Renal pelvis (tissue), 4 donors: ENCODE results near the gene TNFRSF4. TPM values are rescaled to one million over a fixed set of nuclear protein-coding genes. Genes with fewer than 3 reads are reported as not detected.

Source experiments
- DNase-seq: peaks from one replicate; pipeline ENCODE4 v3.0.0-alpha.2; 2013
- polyA plus RNA-seq, 3 donors: library from polyadenylated mRNA; unstranded; fragments of 120-200 nt; gene quantifications; one replicate each; pipeline ENCODE4 v1.2.1, GENCODE V29; 2013; ENCODE audit not compliant: insufficient read length in 3 of 3

Gene TNFRSF4
- polyA plus RNA-seq, 3 donors: 1.5 to 2.7 (median 2.7) TPM

DNA sequence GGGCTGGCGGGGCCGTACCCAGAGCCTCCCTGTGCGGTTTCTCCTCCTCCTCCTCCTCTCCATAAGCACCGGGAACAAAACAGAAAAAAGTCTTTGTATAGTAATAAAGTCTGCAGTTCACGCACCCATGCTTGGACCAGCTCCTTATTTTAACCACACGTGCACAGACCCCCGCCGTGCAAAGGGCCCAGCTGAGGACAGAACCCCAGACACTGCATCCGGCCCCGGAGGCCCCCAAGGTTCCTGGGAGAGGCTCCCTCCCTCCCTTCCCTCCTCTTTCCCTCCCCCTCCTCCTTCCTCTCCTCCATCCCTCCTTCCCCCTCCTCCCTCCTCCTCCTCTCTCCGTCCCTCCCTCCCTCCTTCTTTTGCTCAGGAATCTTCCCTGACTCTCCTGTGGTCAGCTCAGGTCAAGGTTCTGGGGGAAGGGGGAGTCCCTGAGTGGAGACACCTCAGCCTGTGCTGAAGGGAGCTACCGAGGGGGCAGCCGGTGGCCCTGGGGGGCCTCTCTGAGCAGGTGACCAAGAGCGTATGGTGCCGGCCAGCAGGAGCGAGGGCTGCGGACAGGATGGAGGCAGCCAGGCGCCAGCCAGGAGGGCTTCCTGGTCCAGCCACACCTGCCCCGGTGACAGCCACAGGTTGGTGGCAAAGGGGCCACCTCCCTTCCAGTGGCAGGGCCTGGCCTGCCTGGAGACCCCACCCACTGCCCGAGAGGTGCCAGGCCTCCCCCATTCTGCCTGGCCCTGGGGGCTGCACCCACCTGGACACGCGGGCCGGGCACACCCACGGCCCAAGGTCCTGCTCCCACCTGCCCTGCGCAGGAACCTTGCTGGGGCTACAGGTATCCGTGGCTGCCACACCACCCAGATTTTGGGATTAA lies 43.5 kb downstream of the TNFRSF4 start:
- no peak for DNase-seq

DNA sequence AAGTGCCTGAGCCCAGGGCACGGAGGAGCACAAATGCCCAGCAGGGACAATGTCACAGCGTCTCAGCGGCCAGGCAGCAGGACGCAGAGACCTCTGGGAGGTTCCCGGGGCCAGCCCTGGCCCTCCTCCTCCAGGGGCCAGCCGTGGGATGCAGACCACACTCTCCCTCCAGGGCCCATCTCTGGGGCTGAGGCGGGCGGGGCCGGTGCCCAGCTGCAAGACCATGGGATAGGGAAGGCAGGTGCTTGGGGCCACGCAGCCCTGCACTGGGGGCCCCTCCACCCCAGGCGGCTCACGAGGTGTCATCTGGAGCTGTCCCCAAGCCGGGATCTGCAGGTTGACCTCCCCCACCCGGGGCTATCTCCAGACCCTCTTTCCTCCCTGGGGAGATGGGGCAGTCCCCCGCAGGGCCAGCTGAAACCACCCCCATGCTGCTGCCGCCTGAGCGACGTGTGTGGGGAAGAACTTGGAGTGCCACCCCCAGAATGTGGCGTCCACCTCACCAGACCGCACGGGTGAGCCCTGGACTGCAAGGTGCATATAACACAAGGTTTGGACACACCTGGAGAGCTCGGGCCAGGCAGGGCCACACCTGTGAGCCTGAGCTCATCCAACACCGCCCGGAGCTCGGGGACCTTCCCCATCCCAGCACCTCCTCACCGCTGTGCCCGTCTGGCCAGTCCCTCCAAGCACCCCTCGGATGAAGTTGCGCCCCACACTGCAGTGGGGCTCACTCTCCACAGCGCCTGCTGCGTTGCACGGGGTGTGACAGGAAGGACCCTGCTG lies 44.3 kb downstream of the TNFRSF4 start:
- no peak for DNase-seq

DNA sequence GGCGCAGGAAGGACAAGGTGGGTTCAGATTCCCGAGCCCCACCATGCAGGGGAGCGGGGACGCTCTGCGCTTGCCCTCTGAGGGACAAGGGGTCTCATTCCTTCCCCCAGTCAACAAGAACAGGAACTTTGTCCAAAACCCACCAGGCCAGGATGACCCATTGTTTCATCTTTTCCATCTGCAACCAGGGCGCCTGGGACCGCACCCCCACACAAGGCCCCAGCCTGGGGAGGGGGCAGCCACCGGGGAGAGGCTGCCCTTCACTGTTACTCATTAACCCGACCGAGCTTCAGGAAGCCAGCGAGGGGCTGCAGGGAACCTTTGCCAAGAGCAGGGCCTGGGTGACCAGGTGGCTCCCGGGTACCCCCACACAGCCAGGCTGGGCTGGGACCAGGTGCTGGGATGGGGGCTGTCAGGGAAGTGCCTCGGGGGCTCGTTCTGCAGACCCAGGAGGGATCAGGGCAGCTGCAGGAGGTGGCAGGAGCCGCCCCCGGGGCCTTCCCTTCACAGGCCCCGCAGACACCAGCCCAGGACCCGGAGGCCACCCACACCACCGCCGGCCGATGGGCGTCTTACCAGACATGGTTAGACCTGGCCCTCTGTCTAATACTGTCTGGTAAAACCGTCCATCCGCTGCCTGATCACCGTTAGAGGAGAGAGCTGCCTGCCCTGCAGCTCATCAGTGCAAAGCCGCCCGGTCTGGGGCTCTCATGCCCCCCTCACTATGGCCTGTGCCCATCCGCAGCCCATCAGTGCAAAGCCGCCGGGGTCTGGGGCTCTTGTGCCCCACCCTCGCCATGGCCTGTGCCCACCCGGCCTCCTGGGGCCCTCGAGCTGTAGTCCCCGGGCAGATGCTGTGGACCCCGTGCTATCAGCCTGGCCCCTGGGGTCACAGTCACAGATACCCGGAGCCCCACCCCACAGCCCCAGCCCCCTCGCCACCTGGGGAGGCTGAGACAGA lies 45.2 kb downstream of the TNFRSF4 start:
- no peak for DNase-seq

DNA sequence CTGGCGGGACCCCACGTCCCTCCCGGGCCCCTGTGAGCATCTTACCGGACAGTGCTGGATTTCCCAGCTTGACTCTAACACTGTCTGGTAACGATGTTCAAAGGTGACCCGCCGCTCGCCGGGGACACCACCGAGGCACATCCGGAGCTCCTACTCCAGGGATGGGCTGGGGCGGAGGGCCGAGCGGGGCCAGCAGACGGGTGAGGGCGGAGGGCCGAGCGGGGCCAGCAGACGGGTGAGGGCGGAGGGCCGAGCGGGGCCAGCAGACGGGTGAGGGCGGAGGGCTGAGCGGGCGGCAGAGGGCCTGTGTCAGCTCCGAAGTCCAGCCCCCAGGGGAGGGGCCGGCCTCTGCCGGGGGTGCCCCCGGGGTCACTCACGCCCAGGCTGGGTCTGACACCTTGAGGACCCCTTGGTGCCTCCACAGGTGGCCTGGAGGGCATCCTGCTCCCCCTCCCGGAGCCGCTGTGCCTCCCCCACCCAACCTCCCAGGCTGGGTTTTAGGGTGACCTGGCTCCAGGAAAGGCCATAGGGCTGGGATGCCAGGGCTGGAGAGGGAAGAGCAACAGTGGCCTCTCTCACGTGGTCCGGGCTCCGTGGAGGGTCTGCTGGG lies 46.0 kb downstream of the TNFRSF4 start:
- DNase-seq: no peak

DNA sequence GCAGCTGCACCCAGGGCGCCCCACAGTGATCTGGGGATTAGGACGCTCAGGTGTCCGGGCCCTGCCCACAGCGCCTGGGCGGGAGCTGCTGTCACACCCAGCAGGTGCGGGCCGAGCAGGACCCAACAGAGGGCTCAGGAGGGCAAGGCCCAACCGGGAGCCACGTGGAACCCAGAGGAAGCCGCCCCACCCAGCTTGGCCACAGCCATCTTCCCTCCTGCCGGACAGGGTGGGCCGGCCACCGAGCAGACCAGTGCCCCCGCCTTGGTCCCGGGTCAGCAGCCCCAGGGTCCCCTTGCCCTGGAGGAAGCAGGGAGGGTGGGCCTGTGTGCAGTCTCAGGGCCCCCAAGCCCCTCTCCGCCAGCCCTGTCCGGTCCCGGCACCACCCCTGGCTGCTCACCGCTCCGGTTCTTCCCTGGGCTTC lies 46.5 kb downstream of the TNFRSF4 start:
- DNase-seq: no peak

DNA sequence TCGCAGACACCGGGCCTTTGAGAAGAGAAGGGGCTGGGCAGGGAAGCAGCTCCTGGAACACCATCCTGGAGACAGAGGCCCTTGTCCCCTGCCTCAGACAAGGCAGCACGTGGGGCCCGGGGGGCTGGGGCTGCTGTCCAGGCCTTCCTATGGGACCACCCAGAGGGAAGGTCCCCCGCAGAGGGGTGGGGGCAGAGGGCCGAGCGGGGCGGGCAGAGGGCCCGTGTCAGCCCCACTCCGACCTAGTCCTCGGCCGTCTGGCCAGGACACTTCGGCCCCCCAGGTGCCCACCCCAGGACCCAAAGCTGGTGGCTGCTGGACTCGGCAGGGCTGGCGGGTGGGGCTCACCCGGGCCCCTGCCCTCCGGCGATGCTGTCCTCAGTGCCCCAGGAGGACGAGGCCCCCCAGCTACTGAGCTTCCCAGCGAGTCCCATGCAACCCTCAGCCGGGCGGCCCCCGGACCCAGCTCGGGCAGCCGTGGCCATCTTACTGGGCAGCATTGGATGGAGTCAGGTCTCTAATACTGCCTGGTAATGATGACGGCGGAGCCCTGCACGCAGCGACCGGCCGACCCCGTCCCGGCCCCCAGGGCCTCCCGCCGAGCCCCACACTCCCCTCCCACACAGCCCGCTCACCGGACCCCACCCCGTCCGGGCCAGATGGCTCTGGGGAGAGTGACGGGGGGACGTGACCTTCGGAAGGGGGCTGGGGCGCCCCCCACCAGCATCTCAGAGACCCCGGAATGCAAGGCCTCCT lies 47.1 kb downstream of the TNFRSF4 start:
- no peak for DNase-seq

DNA sequence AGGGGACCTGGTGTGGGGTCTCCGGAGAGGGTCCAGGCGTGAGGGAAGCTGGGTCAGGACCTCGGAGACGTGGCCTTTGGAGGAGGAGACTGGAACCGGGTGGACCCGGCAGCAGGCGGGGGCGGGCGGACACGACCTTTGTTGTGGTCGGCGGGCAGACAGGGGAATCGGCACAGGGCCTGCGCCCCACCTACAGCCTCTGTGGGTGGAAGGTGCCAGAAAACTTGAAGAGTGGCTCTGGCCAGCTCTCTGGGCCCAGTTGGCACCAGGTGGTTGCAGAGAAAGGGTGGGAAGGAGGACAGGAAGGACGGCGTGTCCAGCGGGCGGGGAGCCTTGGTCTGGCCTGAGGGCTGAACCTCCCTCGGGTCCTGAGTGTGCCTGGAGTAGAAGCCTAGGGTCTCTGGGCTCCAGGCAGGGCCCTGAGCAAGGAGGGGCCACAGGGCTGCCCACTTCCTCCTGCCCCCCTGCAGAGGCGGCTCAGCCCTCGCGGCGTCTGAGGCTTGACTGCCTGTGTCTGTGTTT lies 48.0 kb downstream of the TNFRSF4 start:
- DNase-seq: no peak

DNA sequence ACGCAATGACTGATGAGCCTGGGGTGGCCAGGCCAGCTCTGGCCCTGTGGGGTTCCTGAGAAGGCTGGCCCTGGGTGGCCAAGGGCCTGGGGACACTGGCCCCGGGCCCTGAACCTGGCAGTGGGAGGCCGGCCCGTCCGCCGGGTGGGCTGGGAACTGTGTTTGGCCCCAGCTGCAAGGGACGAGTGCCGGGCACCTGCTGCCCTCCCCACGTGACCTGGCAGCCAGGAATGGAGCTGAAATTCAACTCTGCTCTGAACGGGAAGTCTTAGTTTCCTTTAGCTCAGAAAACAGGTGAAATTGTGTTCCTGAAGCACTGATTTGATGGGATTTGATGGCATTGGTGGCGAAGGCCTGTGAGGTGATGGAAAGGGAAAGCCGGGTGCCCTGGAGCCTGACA lies 48.5 kb downstream of the TNFRSF4 start:
- no peak for DNase-seq

DNA sequence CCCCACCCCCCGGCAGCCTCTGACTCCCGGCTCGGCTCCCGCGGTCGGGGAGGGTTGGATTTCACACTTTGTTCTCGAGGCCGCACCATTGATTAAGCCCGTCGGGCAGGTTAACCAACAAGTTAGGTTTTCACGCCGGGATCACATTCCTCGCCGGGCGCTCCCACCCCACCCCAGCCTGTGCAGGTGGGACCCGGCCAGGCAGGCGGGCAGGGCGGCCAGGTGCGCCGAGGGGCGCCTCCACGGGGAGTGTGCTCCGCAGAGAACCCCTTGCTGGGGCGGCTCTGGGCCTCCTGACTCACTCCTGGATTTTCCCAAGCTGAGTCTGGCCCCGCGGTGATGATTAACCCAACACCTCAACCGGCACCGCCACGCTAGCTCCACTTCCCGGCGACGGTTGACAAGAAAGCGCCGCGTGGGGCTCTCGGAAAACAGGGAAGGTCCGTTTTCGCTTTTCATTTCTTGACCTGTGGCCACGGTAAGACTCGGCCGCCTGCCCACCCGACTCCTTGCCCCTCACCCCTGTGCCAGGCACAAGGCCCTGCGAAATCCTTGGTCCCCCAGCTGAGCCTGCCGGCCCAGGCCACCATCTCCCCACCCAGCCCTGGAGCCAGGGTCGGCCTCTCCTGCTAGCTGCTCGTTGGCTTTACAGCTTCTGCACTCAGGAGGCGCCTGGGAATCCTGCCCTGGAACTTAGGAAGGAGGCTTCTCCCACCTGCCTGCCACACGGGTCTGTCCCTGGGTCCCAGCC lies 49.1 kb downstream of the TNFRSF4 start:
- peak; percentile 77 for DNase-seq

DNA sequence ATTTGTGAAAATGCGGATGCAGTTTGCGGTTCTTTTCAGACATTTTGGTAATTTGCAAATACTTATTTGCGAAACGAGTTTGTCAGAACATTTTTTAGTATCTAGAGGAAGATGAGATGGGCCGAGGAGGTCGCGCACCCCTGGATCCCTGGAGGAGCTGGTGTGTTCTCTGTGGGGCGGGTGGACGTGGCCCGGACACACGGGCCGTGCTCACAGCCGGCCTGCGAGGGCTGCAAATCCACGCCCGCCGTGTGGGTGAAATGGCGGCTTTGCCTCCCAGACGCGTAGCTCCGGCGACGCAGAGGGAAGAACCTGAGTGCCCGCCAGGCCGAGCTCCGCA lies 49.6 kb downstream of the TNFRSF4 start:
- DNase-seq: no peak

DNA sequence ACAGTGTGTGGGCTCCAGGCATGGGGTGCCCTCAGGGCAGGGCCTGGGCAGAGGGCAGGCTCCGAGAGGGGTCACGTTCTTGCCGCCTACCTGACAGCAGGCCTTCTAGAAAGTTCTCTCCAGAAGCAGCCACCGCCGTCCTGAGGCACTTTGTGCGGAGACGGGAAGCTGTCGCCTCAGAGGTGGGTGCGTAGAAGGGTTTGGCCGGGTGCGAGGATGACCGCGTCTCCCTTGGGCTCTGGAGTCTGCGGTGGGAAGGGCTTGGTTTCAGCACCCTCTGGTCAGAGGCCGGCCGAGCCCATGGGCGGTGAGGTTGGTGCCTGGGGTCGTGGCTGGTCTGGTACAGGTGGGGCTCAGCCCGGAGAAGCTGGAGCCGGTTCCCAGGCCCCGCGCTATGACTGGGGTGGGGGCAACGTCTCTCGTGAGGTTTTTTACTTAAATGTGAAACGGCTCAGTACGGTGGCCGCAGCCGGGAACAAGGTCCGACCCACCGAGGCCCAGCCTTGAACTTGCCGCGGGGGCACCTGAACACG lies 50.3 kb downstream of the TNFRSF4 start:
- no peak for DNase-seq

DNA sequence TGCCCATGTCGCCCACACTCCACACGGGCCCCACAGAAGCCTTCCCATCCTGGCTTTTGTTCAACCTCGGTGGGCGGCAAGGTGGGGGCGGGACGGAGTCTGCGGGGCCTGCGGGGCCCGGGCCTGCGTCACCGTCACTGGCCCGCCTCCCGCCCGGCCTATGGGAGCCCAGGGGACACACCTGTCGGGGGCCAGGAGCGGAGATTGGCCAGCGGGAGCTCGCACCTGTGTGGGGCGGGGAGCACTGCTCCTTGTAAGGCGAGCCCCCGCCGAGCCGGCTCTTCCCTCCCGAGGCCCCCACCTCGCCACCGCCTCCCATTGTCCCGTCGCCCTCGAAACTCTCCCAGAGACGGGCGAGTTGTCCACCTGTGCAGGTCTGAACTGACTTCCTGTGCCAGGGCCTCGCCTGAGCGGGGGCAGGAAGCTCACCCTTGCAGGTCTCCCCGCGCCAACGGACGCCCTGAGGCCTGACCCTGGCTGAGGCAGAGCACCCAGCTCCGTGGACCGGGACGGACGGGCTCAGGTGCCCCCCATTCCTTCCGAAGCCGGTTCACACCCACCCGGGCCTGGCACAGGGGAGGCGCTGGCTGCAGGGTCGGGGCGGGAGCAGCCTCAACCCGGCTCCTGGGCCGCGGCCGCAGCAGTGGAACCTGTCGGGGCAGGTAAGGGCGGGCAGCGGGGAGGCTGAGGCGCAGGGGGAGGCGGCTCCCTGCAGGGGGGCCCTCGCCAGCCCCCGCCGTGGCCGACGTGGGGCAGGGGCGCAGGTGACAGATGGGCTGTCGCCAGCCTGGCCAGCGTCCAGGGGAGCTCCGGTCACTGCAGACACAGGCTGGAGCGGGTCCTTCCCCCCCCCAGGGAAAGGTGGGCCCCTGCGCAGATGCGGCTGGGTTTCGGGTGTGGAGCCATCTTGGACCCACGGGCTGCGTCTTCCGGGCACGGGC lies 51.1 kb downstream of the TNFRSF4 start:
- peak; percentile 56 for DNase-seq

DNA sequence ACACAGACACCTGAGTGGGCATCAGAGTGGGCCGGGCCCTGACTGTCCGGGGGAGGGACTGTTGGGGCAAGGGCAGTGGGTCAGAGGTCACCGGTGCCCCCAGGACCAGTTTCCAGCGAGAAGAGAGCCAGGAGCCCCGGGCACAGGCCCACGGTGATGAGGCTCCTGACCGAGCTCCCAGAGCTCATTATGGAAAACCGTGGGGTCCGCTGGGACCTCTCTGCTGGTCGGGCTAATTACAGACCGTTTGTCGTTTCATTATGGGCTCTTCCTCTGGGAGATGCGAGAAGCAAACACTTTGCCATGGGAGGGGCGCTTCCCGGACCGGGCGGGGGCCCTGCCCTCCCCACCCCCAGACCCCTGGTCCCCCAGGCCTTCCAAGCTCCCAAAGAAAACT lies 52.3 kb downstream of the TNFRSF4 start:
- no peak for DNase-seq

Other genes starting within 250 kb of the TNFRSF4 start
- gene PLEKHN1, start 247.7 kb downstream of the TNFRSF4 start, polyA plus RNA-seq: under 1 TPM; 0.16 to 0.44 (median 0.26) TPM
- gene PERM1, start 232.1 kb downstream of the TNFRSF4 start, polyA plus RNA-seq: under 1 TPM; 0.13 to 0.57 (median 0.28) TPM
- 10 to 100 TPM; 33.1 to 47.9 (median 43.2) TPM for gene HES4, start 214.1 kb downstream of the TNFRSF4 start, polyA plus RNA-seq
- 10 to 100 TPM; 13.7 to 18.1 (median 16.5) TPM for gene ISG15, start 200.7 kb downstream of the TNFRSF4 start, polyA plus RNA-seq
- 100 to 1,000 TPM; 281 to 299 (median 289) TPM for gene AGRN, start 194.0 kb downstream of the TNFRSF4 start, polyA plus RNA-seq
- under 1 TPM; 0.56 to 0.88 (median 0.62) TPM for gene RNF223, start 139.8 kb downstream of the TNFRSF4 start, polyA plus RNA-seq
- gene C1orf159, start 98.1 kb downstream of the TNFRSF4 start, polyA plus RNA-seq: 10 to 100 TPM; 16.3 to 19.9 (median 18.2) TPM
- 1 to 10 TPM in 2 of 3 donors, under 1 TPM in 1; 0.94 to 1.1 (median 1.1) TPM for gene TTLL10, start 40.3 kb downstream of the TNFRSF4 start, polyA plus RNA-seq
- gene TNFRSF18, start 7.6 kb downstream of the TNFRSF4 start, polyA plus RNA-seq: 1 to 10 TPM in 1 of 3 donors, under 1 TPM in 2; 0.75 to 1.2 (median 0.89) TPM
- 100 to 1,000 TPM; 134 to 147 (median 135) TPM for gene SDF4, start 17.8 kb upstream of the TNFRSF4 start, polyA plus RNA-seq
- 10 to 100 TPM; 22.3 to 27.1 (median 25.0) TPM for gene B3GALT6, start 18.1 kb upstream of the TNFRSF4 start, polyA plus RNA-seq
- gene C1QTNF12, start 32.6 kb upstream of the TNFRSF4 start, polyA plus RNA-seq: 10 to 100 TPM; 13.8 to 18.4 (median 13.8) TPM
- gene UBE2J2, start 59.7 kb upstream of the TNFRSF4 start, polyA plus RNA-seq: 10 to 100 TPM; 51.7 to 58.8 (median 54.6) TPM
- 1 to 10 TPM; 5.9 to 9.0 (median 7.6) TPM for gene SCNN1D, start 66.3 kb upstream of the TNFRSF4 start, polyA plus RNA-seq
- gene ACAP3, start 93.8 kb upstream of the TNFRSF4 start, polyA plus RNA-seq: 10 to 100 TPM; 33.2 to 35.6 (median 33.5) TPM
- gene PUSL1, start 94.4 kb upstream of the TNFRSF4 start, polyA plus RNA-seq: 10 to 100 TPM in 2 of 3 donors, 1 to 10 TPM in 1; 8.8 to 11.7 (median 11.2) TPM
- gene INTS11, start 110.5 kb upstream of the TNFRSF4 start, polyA plus RNA-seq: 100 to 1,000 TPM; 110 to 159 (median 153) TPM
- gene CPTP, start 110.6 kb upstream of the TNFRSF4 start, polyA plus RNA-seq: 10 to 100 TPM; 15.2 to 21.4 (median 19.0) TPM
- gene TAS1R3, start 117.1 kb upstream of the TNFRSF4 start, polyA plus RNA-seq: under 1 TPM; 0.39 to 0.57 (median 0.49) TPM
- 10 to 100 TPM; 39.7 to 47.5 (median 45.8) TPM for gene DVL1, start 135.3 kb upstream of the TNFRSF4 start, polyA plus RNA-seq
- 100 to 1,000 TPM; 193 to 231 (median 215) TPM for gene MXRA8, start 144.4 kb upstream of the TNFRSF4 start, polyA plus RNA-seq
- 100 to 1,000 TPM in 1 of 3 donors, 10 to 100 TPM in 2; 78.1 to 110 (median 93.9) TPM for gene AURKAIP1, start 161.1 kb upstream of the TNFRSF4 start, polyA plus RNA-seq
- gene CCNL2, start 185.2 kb upstream of the TNFRSF4 start, polyA plus RNA-seq: 100 to 1,000 TPM; 218 to 373 (median 330) TPM
- 100 to 1,000 TPM; 116 to 128 (median 120) TPM for gene MRPL20, start 193.1 kb upstream of the TNFRSF4 start, polyA plus RNA-seq
- gene ANKRD65, start 207.1 kb upstream of the TNFRSF4 start, polyA plus RNA-seq: 10 to 100 TPM in 2 of 3 donors, 1 to 10 TPM in 1; 9.0 to 15.7 (median 12.0) TPM
- gene VWA1, start 221.5 kb upstream of the TNFRSF4 start, polyA plus RNA-seq: 10 to 100 TPM; 61.7 to 76.0 (median 75.6) TPM
- gene ATAD3C, start 235.5 kb upstream of the TNFRSF4 start, polyA plus RNA-seq: 1 to 10 TPM; 2.8 to 5.1 (median 4.6) TPM